Right forelimb (tissue), 1 donor: ENCODE measurements around the gene VIPAS39.

Experiments used
- DNase-seq: peaks from one replicate; pipeline ENCODE4 v3.0.0-alpha.2; 2018

The VIPAS39 gene

DNA sequence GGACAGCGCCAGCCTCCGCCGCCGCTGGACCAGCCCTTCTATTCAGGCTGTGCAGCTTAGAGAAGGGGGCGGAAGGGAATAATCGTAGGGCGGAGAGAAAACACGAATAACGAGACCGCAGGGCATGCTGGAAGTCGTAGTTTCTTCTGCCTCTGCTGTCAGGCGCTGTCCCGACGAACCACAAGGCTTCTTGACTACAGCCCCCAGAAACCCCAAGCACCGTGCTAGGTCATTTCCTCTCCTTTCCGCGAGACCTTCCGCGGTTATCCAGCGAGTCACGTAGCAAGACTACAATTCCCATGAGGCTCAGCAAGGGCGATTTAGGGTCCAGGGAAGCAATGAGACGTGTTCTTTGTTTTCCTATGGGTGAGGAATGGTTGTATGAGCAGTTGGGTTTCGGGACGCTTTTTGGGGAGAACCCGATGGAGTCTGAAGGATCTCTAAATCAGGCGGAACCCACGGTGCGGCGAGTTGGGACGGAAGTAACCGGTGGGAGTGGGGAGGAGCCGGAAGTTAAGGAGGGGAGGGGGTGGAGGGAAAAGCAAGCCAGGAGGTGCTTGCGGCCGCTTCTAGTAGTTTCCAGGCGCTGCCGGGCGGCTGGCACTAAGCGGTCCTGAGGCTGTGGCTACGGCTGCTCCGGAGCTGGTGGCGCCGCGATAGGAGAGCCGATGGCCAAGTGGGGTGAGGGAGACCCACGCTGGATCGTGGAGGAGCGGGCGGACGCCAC lies at the start of gene VIPAS39, which contains the start of gene AHSA1:
Gene VIPAS39 (minus strand): TSS at position 80 of the 727 bp plus-strand sequence. CDS start 3,499 bp downstream, outside the sequence.
Gene AHSA1 (plus strand): TSS at position 572 of the 727 bp plus-strand sequence. CDS start 97 bp downstream, at position 669.
- peak; percentile 95 for DNase-seq

- no peak for DNase-seq
Observed at GRCh38 chr14:77505031-77505430, 47.6 kb upstream of the VIPAS39 start.

DNA sequence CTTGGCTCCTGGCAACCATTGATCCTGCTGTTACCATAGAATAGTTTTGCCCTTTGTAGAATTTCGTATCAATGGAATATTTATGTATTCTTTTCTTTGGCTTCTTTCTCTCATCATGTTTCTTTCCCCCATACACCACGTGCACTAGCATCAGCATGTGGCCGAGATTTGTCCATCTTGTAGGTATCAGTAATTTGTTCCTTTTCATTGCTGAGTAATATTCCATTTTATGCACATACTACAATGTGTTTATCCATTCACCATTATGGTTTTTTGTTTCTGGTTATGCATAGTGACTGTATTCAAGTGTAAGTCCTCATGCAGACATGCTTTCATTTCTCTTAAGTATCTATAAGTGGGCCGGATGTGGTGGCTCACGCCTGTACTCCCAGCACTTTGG lies 45.7 kb upstream of the VIPAS39 start:
- no peak for DNase-seq

DNA sequence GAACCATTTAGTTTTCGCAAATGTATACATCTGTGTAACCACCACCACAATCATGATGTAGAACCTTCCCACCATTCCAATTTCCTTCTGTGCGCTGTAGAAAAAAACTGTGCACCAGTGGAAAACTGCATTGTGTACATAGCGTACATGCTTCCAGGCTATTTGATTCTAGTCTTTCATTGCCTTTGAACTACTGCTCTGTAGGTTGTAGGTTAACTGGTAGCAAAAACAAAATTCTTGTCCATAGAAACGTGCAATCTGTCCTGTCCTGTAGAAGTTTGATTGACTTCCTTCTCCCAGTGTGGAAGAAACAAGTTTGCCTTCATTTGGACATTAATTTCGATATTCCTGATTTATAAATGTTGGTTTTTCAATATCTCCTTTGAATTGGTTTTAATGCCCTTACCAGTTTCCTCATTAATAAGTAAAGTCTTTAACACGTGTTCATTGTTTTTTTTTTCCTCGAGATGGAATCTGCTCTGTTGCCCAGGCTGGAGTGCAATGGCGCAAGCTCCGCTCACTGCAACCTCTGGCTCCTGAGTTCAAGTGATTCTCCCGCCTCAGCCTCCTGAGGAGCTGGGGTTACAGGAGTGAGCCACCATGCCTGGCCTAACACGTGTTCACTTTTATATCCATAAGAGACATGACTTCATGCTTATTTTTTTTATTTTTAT lies 44.8 kb upstream of the VIPAS39 start:
- no peak for DNase-seq

GRCh38 chr14:77498984-77499527 lies 41.7 kb upstream of the VIPAS39 start:
- no peak for DNase-seq

DNA sequence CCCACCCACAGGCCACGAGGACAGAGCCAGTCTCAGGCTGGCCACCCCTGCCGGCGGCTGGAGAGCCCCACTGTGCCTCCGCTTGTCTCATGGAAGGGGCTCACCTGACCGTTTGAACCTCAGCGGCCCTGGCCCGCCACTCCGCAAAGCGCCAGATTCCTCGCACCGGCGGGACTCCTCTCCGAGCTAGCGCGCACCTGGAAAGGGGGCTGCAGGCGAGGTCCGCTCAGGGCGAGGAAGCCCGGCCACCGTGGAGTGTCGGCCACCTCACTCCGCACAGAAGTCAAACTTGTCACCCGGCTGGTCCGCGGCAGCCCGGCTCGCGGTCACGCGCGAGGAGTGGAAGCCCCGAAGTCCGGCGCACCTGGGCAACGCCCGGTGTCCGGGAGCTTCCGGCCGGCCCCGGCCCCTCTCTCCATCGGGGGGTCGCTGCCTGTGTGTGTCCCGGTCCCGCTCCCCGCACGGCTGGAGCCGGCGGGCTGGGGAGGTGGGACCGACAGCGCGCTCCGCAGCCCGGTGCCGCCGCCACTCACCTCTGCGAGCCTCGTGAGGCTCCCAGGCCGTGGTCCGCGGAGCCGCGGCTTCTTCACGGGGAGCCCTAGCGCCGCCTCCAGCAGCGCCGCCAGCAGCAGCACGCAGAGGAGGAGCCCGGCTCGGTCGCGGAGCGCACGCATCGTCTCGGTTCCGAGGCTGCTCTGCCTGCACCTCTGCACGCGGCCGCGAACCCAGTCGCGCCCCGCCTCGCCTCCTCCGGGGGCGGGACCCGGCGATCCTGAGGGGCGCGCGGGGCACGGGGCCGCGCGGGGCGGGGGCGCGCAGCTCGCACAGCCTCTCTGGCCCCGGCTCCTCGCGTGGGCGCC lies 40.9 kb upstream of the VIPAS39 start, which contains the start of gene ISM2:
Gene ISM2 (minus strand): TSS at position 697 of the 860 bp plus-strand sequence. CDS start 23 bp downstream, at position 674.
- peak; percentile 60 for DNase-seq

DNA sequence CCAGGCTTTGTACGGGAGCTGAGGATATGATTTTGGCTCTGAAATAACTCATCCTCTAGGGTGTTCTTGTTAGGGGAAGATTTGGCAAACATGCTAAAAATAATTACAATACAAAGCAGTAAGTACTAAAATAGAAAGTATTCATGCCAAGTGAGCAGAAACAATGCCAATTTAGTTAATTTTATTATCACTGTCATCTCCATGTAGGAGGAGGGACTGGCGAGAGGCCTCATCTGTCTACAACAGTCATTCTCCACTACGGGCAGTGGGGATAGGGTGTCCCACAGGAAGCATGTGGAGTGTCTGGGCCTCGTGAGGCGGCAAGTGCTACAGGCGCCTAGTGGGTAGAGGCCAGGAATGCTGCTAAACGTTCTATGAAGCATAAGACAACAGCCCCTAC lies 37.9 kb upstream of the VIPAS39 start:
- no peak for DNase-seq

GRCh38 chr14:77491056-77491455 lies 33.7 kb upstream of the VIPAS39 start:
- no peak for DNase-seq

GRCh38 chr14:77490347-77490986 lies 33.1 kb upstream of the VIPAS39 start:
- no peak for DNase-seq

DNA sequence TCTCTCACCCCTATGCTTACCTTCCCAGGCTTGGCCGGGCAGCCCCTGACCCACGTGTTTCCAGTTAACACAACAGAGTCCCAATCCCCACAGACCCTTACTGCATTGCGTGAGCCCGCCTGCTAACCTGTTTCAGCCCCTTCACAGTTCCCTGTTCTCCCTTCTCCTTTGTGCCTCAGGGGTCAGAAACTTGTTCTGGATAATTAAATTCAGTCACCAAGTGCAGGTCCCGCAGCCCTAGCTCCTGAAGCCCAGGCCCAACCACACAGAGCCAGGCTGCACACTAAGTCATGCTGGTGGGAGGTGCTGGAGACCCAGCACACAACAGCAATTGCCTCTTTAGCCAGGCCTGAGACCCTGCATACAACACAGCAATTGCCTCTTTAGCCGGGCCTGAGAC lies 31.6 kb upstream of the VIPAS39 start:
- no peak for DNase-seq

- DNase-seq = no peak
Observed at GRCh38 chr14:77488558-77488957, 31.2 kb upstream of the VIPAS39 start.

DNA sequence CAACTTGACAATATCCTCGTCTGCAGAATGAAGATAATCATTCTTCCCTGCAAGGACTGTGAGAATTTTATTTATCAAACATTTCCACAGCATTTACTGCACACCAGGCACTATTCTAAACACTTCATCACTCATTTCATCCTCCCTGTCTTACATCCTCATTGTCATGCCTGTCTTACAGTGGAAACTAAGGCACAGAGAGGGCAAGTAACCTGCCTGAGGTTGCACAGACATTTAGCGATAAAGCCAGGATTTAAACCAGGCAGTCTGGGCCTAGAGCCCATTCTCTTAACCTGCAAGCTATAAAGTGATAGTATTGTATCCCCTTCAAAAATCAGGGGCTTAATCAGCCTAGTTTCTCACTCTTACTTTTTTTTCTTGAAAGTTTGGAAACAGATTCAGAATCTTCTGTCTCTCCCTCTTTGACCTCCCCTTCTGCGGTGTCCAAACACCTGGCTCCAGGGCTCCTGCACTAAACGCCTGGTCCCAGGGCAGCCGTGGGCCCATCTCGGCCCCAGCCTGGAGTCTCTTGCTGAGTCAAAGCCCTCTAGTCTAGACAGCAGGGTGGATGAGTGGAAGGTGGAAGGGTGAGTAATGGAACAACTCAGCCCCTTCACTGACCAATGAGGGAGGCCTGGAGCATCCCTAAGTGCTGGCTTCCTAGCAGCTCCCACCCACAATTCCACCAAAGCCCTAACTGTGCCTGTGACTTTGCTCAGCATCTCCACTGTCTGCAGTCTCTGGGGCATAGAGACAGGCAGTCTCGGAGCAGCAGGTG lies 28.7 kb upstream of the VIPAS39 start:
- no peak for DNase-seq

GRCh38 chr14:77485256-77485655 lies 27.9 kb upstream of the VIPAS39 start:
- DNase-seq = no peak

GRCh38 chr14:77482422-77482821 lies 25.0 kb upstream of the VIPAS39 start:
- DNase-seq = no peak

- no peak for DNase-seq
Observed at GRCh38 chr14:77478796-77479195, 21.4 kb upstream of the VIPAS39 start.

GRCh38 chr14:77478029-77478428 lies 20.6 kb upstream of the VIPAS39 start:
- no peak for DNase-seq

DNA sequence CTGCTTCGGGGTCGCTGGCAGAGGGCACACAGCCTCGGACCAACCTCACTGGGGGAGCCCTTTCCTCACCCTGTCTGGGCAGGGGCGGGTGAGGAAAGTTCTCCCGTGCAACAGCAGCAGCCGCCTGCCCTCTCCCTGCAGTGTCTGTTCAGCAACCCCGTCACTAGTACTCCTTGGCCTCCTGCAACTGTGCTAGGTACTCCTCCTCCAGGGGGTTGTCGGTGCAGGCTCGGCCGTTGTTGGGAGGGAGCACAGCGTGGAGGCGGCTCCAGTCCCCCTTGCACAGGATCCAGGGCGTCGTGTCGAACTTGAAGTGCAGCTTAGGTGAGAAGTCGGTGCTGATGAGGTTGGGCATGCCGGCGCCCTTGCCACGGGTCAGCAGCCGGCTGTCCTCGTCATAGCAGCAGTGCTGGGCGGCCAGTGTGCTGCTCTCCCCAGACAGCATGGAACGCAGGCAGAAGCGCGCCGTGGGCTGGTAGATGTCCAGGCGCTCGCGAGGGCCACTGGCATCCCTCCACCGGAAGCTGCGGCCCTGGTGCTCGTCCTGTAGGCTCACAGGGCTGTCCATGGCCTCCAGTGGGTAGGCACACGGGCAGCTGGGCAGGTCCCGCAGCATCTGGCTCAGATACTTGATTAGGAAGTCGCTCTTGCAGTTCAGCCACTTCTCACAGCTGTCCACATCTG lies 18.2 kb upstream of the VIPAS39 start:
- no peak for DNase-seq

DNA sequence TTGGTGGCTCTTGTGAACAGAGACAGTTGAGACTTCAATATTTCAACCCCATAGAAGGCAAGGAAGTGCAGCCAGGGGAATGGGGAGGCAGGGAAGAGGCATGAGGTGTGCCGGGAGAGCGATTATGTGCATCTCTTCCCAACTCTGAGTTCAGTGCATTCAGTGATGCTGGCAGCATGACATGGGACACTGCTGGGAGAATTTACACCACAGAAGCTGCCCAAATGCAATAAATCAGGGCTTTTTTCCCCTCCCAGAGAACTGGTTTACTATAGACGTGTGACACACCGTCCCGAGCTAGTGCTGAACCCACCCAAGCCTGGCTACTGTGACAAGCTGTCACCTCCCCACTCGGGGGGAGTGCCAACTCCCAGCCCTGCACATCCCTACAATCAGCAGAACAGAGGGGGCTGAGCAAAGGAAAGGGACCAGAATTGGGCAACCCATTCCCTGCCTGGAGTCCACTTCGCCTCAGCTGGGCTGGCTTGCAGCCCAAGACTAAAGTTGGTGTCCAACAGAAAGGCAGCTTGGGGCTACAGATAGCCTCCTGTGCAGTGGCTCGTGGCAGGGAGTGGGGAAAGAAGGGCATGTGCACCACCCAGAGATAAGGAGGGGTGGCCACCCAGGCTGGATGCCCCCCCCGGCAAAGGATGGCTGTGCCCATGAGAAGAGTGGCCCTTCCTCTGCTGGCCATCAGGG lies 17.2 kb upstream of the VIPAS39 start:
- DNase-seq = no peak

- no peak for DNase-seq
Observed at GRCh38 chr14:77473921-77474320, 16.5 kb upstream of the VIPAS39 start.

GRCh38 chr14:77470224-77470870 lies 12.9 kb upstream of the VIPAS39 start:
- no peak for DNase-seq
